SK-N-SH (cell line): ENCODE data around the gene DMBT1. TPM values are rescaled to one million over a fixed set of nuclear protein-coding genes. Genes with fewer than 3 reads are reported as not detected.

Experiments
- CTCF ChIA-PET: fragments of 300-600, 350-600 bp; formaldehyde crosslinking; extraction: SDS; loops from one replicate; lab custom pipeline; 2021; lab: Yijun Ruan, JAX
- POLR2A ChIA-PET: fragments of 350-600 bp; sonication (Branson Sonifier 250); formaldehyde crosslinking; extraction: SDS; loops from one replicate; lab custom pipeline; 2020; ENCODE audit warnings: antibody characterized with exemption, inconsistent platforms; lab: Yijun Ruan, JAX
- DNase-seq: peaks from one replicate; pipeline ENCODE4 v3.0.0; 2012
- H2AFZ ChIP-seq: fragments of 200-600 bp; sonication (generic); 2 replicates; pipeline ENCODE4 v1.8.1; 2016; ENCODE audit warnings: antibody characterized with exemption, mild to moderate bottlenecking, low read depth
- H3F3A ChIP-seq: fragments of 200-600 bp; sonication (generic); replicated peaks from 2 replicates; pipeline ENCODE3; 2016; ENCODE audit warnings: antibody characterized with exemption, mild to moderate bottlenecking; ENCODE audit not compliant: insufficient read depth
- H3K27ac ChIP-seq, 2 experiments: fragments of 200-500 bp in 1 of 2; fragments of 200-600 bp in 1 of 2; sonication (Bioruptor generic) in 1 of 2; sonication (generic), shearing (Covaris generic) in 1 of 2; 2 replicates each; pipeline versions ENCODE4 v1.5.1 to v1.6.1; 2014 to 2016; ENCODE audit warnings: low read depth in 2 of 2, inconsistent platforms in 1 of 2, low read length in 1 of 2, mild to moderate bottlenecking in 1 of 2, mixed read lengths in 1 of 2
- H3K27me3 ChIP-seq: fragments of 200-600 bp; sonication (generic), shearing (Covaris generic); 2 replicates; pipeline ENCODE4 v1.6.1; 2016; ENCODE audit warnings: mixed run types; ENCODE audit not compliant: insufficient read depth
- H3K36me3 ChIP-seq, 2 experiments: fragments of 200-500 bp in 1 of 2; fragments of 200-600 bp in 1 of 2; sonication (Bioruptor generic) in 1 of 2; sonication (generic) in 1 of 2; replicated peaks in 1 of 2; 2 replicates each; pipeline versions ENCODE3 to v1.5.1; 2014 to 2016; ENCODE audit warnings: low read length in 1 of 2, mild to moderate bottlenecking in 1 of 2; ENCODE audit not compliant: insufficient read depth in 2 of 2, control insufficient read depth in 1 of 2
- H3K4me1 ChIP-seq, 2 experiments: fragments of 200-500 bp in 1 of 2; fragments of 200-600 bp in 1 of 2; sonication (Bioruptor generic) in 1 of 2; sonication (generic), shearing (Covaris generic) in 1 of 2; 2 replicates each; pipeline versions ENCODE4 v1.5.1 to v1.6.1; 2014 to 2016; ENCODE audit warnings: low read depth in 1 of 2, low read length in 1 of 2, mixed run types in 1 of 2; ENCODE audit not compliant: insufficient read depth in 2 of 2, control insufficient read depth in 1 of 2
- H3K4me2 ChIP-seq: fragments of 200-600 bp; sonication (generic), shearing (Covaris generic); 2 replicates; pipeline ENCODE4 v1.6.1; 2017; ENCODE audit warnings: mixed run types
- H3K4me3 ChIP-seq, 2 experiments: fragments of 200-500 bp in 1 of 2; fragments of 200-600 bp in 1 of 2; sonication (Bioruptor generic) in 1 of 2; sonication (generic), shearing (Covaris generic) in 1 of 2; 2 replicates each; pipeline versions ENCODE4 v1.5.1 to v1.8.1; 2014 to 2016; ENCODE audit warnings: low read depth in 2 of 2, inconsistent platforms in 1 of 2, low read length in 1 of 2, mild to moderate bottlenecking in 1 of 2, mixed read lengths in 1 of 2, moderate library complexity in 1 of 2
- H3K79me2 ChIP-seq: fragments of 200-600 bp; sonication (generic); 2 replicates; pipeline ENCODE4 v1.8.1; 2017; ENCODE audit warnings: mild to moderate bottlenecking; ENCODE audit not compliant: insufficient read depth
- H3K9ac ChIP-seq: fragments of 200-600 bp; sonication (generic); 2 replicates; pipeline ENCODE4 v1.6.1; 2017; ENCODE audit warnings: mixed run types
- H3K9me2 ChIP-seq: fragments of 200-600 bp; sonication (generic); 2 replicates; pipeline ENCODE4 v1.6.1; 2017; ENCODE audit warnings: mixed run types
- H3K9me3 ChIP-seq: fragments of 200-600 bp; sonication (generic); 2 replicates; pipeline ENCODE4 v1.6.1; 2017; ENCODE audit warnings: mixed run types, mild to moderate bottlenecking, moderate library complexity
- H4K20me1 ChIP-seq: fragments of 200-600 bp; sonication (generic); 2 replicates; pipeline ENCODE4 v1.6.1; 2017; ENCODE audit warnings: mild to moderate bottlenecking, mixed run types; ENCODE audit not compliant: insufficient read depth
- ELF1 ChIP-seq: IDR thresholded peaks from 2 replicates; pipeline ENCODE4 v1.4.0; 2012
- FOSL2 ChIP-seq: IDR thresholded peaks from 2 replicates; pipeline ENCODE4 v1.4.0; 2012; ENCODE audit warnings: low read depth, mild to moderate bottlenecking, moderate library complexity, borderline replicate concordance
- GABPA ChIP-seq: IDR thresholded peaks from 2 replicates; pipeline ENCODE4 v1.4.0; 2012; ENCODE audit warnings: low read depth, mild to moderate bottlenecking
- JUND ChIP-seq: IDR thresholded peaks from 2 replicates; pipeline ENCODE4 v1.4.0; 2012
- MAX ChIP-seq: IDR thresholded peaks from 2 replicates; pipeline ENCODE4 v1.4.0; 2012; ENCODE audit warnings: low read depth
- MEF2A ChIP-seq: IDR thresholded peaks from 2 replicates; pipeline ENCODE4 v1.4.0; 2012; ENCODE audit warnings: low read depth, borderline replicate concordance
- PBX3 ChIP-seq: IDR thresholded peaks from 2 replicates; pipeline ENCODE4; 2012
- POLR2AphosphoS5 ChIP-seq: IDR thresholded peaks from 2 replicates; pipeline ENCODE4 v1.6.1; 2012; ENCODE audit warnings: low read depth, low read length
- RCOR1 ChIP-seq: fragments of 150-350 bp; IDR thresholded peaks from 2 replicates; pipeline ENCODE4 v1.6.1; 2017; ENCODE audit warnings: antibody characterized with exemption, low read length
- RFX5 ChIP-seq: IDR thresholded peaks from 2 replicates; pipeline ENCODE4 v1.6.1; 2012; ENCODE audit warnings: mild to moderate bottlenecking, improper control_type of control experiment, low read length
- TCF12 ChIP-seq: IDR thresholded peaks from 2 replicates; pipeline ENCODE4 v1.4.0; 2012
- WGBS: methylation state at CpG from one replicate; pipeline ENCODE4 v1.1.6; 2017; ENCODE audit warnings: low lambda C conversion rate; 5-methylcytosine and 5-hydroxymethylcytosine counted together
- polyA plus RNA-seq, 3 experiments: library from polyadenylated mRNA; depleted of rRNA; stranded (reverse); fragments of >200 nt; gene quantifications; 2 replicates each; pipeline ENCODE4 v1.2.3, GENCODE V29; 2012
- TF ChIP-seq, protein P1 (sequence below): fragments of 150-350 bp; IDR thresholded peaks from 2 replicates; pipeline ENCODE4 v1.6.1; 2016; ENCODE audit warnings: mild to moderate bottlenecking, low read depth, low read length

Gene DMBT1
- polyA plus RNA-seq, 1 of the 3 experiments (the other 2 are of a cell fraction) = not detected

DNA sequence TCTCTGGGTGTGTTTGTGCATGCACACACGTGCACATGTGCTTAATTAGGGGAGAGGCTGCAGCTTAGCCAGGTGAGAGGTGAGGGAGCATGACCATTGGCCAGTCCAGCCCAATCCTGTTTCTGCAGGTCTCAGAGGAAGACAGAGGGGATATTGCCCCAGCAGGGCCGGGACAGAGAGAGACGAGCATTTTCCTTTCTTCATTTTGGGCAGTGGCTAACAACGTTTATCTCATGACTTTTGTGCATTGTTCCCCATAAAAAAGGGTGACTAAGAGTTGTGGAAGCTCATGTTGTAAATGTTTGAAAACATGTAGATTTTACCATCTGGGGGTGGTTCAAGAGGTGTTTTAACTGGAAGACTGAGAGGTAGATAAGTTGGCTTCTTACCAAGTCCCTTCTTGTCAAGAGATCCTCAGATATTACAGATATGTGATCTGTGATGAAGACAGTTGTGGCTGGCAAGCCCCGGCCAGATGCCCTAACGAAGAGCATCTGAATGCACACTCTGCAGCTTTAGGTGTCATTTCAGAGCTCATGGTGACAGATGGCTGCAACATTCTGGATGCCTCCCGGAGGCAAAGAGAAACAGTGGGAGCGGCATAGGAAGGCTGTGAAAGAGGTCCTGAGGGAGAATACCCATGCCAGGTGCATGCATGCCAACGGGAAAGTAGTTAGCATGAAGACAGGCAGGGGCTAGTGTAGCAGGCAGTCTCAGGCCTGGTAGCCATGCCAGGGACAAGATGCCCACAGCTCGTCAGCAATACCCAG lies 16.7 kb upstream of the DMBT1 start:
- Histone ChIP-seq H3K9me3 (no peaks in the 10 kb centered on the region), H3K79me2 (no peaks in the 10 kb centered on the region), H3K27ac (no peak overlapping the region), H3K27me3 (no peaks in the 10 kb centered on the region), H3F3A (no peaks in the 10 kb centered on the region), H3K4me3 (no peak overlapping the region), H2AFZ (no peak overlapping the region), H3K9me2 (no peaks in the 10 kb centered on the region), H3K36me3 (no peaks in the 10 kb centered on the region), H3K4me2 (no peak overlapping the region), H3K9ac (no peak overlapping the region), H3K4me1 (no peaks in the 10 kb centered on the region; a peak in 1 of 4 replicates), H4K20me1 (no peaks in the 10 kb centered on the region)
- TF ChIP-seq TCF12 (no peak), RCOR1 (no peak), ELF1 (no peak), RFX5 (no peak), GABPA (no peak), FOSL2 (no peak)
- ChIA-PET CTCF (interaction anchor here (0.6 kb wide), 1 partner anchor 1210 kb away, joined by 4 read pairs; no protein-coding TSS in a partner anchor), POLR2A (no interaction called here)
- WGBS = 53% methylated on average over 10 of the region's 10 CpGs
- no peak for DNase-seq

- Histone ChIP-seq H2AFZ (no peak overlapping the region), H3F3A (no peaks in the 10 kb centered on the region), H3K27ac (no peak overlapping the region), H3K27me3 (no peaks in the 10 kb centered on the region), H3K9me3 (no peaks in the 10 kb centered on the region), H3K79me2 (no peaks in the 10 kb centered on the region), H3K9me2 (no peaks in the 10 kb centered on the region), H3K4me2 (no peak overlapping the region), H3K36me3 (no peaks in the 10 kb centered on the region), H3K9ac (no peak overlapping the region), H3K4me3 (no peak overlapping the region), H3K4me1 (no peaks in the 10 kb centered on the region; a peak in 1 of 4 replicates), H4K20me1 (no peaks in the 10 kb centered on the region)
- WGBS = 90% methylated on average over 8 of the region's 8 CpGs
- POLR2A ChIA-PET = no interaction called here
- CTCF ChIA-PET = no interaction called here
- TF ChIP-seq POLR2AphosphoS5 (no peak), TCF12 (no peak), MEF2A (no peak), MAX (no peak), FOSL2 (no peak), PBX3 (no peak), JUND (no peak)
- TF ChIP-seq, protein P1, sequence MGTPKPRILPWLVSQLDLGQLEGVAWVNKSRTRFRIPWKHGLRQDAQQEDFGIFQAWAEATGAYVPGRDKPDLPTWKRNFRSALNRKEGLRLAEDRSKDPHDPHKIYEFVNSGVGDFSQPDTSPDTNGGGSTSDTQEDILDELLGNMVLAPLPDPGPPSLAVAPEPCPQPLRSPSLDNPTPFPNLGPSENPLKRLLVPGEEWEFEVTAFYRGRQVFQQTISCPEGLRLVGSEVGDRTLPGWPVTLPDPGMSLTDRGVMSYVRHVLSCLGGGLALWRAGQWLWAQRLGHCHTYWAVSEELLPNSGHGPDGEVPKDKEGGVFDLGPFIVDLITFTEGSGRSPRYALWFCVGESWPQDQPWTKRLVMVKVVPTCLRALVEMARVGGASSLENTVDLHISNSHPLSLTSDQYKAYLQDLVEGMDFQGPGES = no peak
- DNase-seq = no peak
These were observed 16.1 kb upstream of the DMBT1 start for GRCh38 chr10:122544493-122544892.
